Erythroblast (primary cell): ENCODE measurements around the gene VCP.

Experiments used
- GATA1 ChIP-seq: IDR thresholded peaks from 2 replicates; pipeline ENCODE4 v1.6.1; 2011; ENCODE audit warnings: low read depth, mild to moderate bottlenecking, control low read depth, low read length, moderate library complexity
- POLR2A ChIP-seq: IDR thresholded peaks from 2 replicates; pipeline ENCODE4 v1.6.1; 2011; ENCODE audit warnings: mild to moderate bottlenecking, low read length

GRCh38 chr9:35044071-35044470 is 28.4 kb downstream of the VCP start:
- TF ChIP-seq POLR2A = no peak
- TF ChIP-seq GATA1 = no peak
